GM12872 (cell line): ENCODE measurements around the gene ANGEL2.

Source experiments
- CTCF ChIP-seq: IDR thresholded peaks from 3 replicates; pipeline ENCODE4 v1.5.1; 2011; ENCODE audit warnings: low read depth, mild to moderate bottlenecking, low read length, moderate library complexity; ENCODE audit not compliant: insufficient read depth

ANGEL2 gene

GRCh38 chr1:213035573-213035972 lies 19.9 kb upstream of the ANGEL2 start:
- TF ChIP-seq CTCF = no peak

- TF ChIP-seq CTCF = no peak
Observed at GRCh38 chr1:213034713-213035112, 19.0 kb upstream of the ANGEL2 start.

- TF ChIP-seq CTCF = no peak
Observed at GRCh38 chr1:213032651-213033050, 17.0 kb upstream of the ANGEL2 start.

- no peak for TF ChIP-seq CTCF
Observed at GRCh38 chr1:213020016-213020415, 4.3 kb upstream of the ANGEL2 start.

GRCh38 chr1:213019450-213019849 lies 3.8 kb upstream of the ANGEL2 start:
- no peak for TF ChIP-seq CTCF

GRCh38 chr1:213017447-213018273 lies 2.0 kb upstream of the ANGEL2 start:
- TF ChIP-seq CTCF = no peak

GRCh38 chr1:213014642-213015041 lies 1.0 kb downstream of the ANGEL2 start:
- no peak for TF ChIP-seq CTCF
